ENCODE measurements around the gene TOR4A. TPM values are rescaled to one million over a fixed set of nuclear protein-coding genes. Genes with fewer than 3 reads are reported as not detected.

Gene TOR4A
- total and polyA plus RNA-seq, 2 experiments from 2014 or later, result 2.0 to 19.0 TPM

DNA sequence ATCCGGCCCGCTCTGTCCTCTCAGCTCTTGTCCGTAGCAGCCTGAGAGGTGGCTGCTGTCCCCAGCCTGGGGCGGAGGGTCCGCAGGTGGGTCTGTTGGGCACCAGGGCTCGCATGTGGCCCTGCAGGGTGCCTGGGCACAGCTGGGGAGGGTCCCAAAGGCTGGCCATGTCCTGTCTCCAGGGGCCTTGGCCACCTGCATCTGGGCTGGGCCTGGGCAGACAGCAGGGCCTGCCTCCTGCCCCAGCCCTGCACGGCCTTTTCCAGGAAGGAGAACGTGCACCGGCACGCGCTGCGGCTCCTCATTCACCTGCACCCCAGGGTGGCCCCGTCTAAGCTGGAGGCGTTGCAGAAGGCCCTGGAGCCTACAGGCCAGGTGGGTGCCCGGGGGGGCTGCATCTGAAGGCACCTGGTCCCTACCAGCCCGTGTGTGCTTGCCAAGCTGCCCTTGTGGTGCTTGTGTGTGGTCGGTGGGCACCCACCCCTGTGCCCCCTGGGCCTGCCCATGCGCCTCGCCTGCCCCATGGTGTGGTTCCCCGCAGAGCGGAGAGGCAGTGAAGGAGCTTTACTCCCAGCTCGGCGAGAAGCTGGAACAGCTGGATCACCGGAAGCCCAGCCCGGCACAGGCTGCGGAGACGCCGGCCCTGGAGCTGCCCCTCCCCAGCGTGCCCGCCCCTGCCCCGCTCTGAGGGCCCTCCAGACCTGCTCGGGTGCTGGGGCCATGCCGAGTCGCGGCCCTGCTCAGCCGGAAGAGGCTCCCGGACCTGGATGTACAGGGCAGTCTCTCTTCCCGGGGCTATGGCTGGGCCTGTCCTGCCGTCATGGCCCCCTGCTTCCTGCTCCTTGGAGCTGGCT lies 5.1 kb upstream of the TOR4A start:
- Histone ChIP-seq H3K36me3 (ENCODE audit: insufficient read depth) (peaks cover 10% of the 10 kb centered on the region; the same call in 1 of the 2 replicates), H3K27ac (ENCODE audit: low read depth) (peak overlapping the region; percentile 55; the same call in 1 of the 2 replicates), H3K9me2 (ENCODE audit: insufficient read depth) (no peaks in the 10 kb centered on the region), H3K4me2 (no peak overlapping the region), H2AFZ (no peak overlapping the region), H4K20me1 (replicated peaks; ENCODE audit: insufficient read depth) (0 out of 2 replicates have a peak, but pooled peaks cover 9% of the 10 kb centered on the region), H3K4me3 (no peak overlapping the region), H3K4me1 (ENCODE audit: insufficient read depth) (peaks cover 12% of the 10 kb centered on the region), H3K27me3 (ENCODE audit: insufficient read depth) (no peaks in the 10 kb centered on the region), H3F3A (replicated peaks; ENCODE audit: low read depth) (0 out of 2 replicates have a peak, but pooled peaks cover 2% of the 10 kb centered on the region), H3K79me2 (replicated peaks; ENCODE audit: insufficient read depth) (no peaks in the 10 kb centered on the region)
- Mint-ChIP-seq H3K4me3 (no peak overlapping the region), H3K27ac (peak overlapping the region; percentile 84; the same call in 1 of the 2 replicates), H3K27me3 (ENCODE audit: insufficient read depth, low read depth, poor library complexity) (peaks cover 32% of the 10 kb centered on the region), H3K36me3 (ENCODE audit: low read depth) (peaks cover 29% of the 10 kb centered on the region), H3K4me1 (peaks cover 36% of the 10 kb centered on the region), H3K9me3 (no peaks in the 10 kb centered on the region; the same call in 2 of the 3 replicates)
- DNase-seq (ENCODE audit: low spot score) (no peak), ATAC-seq (no peak)
- TF ChIP-seq, protein P1, sequence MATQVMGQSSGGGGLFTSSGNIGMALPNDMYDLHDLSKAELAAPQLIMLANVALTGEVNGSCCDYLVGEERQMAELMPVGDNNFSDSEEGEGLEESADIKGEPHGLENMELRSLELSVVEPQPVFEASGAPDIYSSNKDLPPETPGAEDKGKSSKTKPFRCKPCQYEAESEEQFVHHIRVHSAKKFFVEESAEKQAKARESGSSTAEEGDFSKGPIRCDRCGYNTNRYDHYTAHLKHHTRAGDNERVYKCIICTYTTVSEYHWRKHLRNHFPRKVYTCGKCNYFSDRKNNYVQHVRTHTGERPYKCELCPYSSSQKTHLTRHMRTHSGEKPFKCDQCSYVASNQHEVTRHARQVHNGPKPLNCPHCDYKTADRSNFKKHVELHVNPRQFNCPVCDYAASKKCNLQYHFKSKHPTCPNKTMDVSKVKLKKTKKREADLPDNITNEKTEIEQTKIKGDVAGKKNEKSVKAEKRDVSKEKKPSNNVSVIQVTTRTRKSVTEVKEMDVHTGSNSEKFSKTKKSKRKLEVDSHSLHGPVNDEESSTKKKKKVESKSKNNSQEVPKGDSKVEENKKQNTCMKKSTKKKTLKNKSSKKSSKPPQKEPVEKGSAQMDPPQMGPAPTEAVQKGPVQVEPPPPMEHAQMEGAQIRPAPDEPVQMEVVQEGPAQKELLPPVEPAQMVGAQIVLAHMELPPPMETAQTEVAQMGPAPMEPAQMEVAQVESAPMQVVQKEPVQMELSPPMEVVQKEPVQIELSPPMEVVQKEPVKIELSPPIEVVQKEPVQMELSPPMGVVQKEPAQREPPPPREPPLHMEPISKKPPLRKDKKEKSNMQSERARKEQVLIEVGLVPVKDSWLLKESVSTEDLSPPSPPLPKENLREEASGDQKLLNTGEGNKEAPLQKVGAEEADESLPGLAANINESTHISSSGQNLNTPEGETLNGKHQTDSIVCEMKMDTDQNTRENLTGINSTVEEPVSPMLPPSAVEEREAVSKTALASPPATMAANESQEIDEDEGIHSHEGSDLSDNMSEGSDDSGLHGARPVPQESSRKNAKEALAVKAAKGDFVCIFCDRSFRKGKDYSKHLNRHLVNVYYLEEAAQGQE (IDR thresholded peaks at IDR 0.05; ENCODE audit: unreplicated experiment), result no peak
- TF ChIP-seq NANOG (IDR thresholded peaks at IDR 0.05; ENCODE audit: borderline replicate concordance), result no peak
- no peak for TF ChIP-seq POLR2AphosphoS5 (IDR thresholded peaks at IDR 0.05; ENCODE audit: low read depth)
- TF ChIP-seq ZNF114 (CRISPR knock-in tag; IDR thresholded peaks at IDR 0.05), result no peak
- TF ChIP-seq, protein P2, sequence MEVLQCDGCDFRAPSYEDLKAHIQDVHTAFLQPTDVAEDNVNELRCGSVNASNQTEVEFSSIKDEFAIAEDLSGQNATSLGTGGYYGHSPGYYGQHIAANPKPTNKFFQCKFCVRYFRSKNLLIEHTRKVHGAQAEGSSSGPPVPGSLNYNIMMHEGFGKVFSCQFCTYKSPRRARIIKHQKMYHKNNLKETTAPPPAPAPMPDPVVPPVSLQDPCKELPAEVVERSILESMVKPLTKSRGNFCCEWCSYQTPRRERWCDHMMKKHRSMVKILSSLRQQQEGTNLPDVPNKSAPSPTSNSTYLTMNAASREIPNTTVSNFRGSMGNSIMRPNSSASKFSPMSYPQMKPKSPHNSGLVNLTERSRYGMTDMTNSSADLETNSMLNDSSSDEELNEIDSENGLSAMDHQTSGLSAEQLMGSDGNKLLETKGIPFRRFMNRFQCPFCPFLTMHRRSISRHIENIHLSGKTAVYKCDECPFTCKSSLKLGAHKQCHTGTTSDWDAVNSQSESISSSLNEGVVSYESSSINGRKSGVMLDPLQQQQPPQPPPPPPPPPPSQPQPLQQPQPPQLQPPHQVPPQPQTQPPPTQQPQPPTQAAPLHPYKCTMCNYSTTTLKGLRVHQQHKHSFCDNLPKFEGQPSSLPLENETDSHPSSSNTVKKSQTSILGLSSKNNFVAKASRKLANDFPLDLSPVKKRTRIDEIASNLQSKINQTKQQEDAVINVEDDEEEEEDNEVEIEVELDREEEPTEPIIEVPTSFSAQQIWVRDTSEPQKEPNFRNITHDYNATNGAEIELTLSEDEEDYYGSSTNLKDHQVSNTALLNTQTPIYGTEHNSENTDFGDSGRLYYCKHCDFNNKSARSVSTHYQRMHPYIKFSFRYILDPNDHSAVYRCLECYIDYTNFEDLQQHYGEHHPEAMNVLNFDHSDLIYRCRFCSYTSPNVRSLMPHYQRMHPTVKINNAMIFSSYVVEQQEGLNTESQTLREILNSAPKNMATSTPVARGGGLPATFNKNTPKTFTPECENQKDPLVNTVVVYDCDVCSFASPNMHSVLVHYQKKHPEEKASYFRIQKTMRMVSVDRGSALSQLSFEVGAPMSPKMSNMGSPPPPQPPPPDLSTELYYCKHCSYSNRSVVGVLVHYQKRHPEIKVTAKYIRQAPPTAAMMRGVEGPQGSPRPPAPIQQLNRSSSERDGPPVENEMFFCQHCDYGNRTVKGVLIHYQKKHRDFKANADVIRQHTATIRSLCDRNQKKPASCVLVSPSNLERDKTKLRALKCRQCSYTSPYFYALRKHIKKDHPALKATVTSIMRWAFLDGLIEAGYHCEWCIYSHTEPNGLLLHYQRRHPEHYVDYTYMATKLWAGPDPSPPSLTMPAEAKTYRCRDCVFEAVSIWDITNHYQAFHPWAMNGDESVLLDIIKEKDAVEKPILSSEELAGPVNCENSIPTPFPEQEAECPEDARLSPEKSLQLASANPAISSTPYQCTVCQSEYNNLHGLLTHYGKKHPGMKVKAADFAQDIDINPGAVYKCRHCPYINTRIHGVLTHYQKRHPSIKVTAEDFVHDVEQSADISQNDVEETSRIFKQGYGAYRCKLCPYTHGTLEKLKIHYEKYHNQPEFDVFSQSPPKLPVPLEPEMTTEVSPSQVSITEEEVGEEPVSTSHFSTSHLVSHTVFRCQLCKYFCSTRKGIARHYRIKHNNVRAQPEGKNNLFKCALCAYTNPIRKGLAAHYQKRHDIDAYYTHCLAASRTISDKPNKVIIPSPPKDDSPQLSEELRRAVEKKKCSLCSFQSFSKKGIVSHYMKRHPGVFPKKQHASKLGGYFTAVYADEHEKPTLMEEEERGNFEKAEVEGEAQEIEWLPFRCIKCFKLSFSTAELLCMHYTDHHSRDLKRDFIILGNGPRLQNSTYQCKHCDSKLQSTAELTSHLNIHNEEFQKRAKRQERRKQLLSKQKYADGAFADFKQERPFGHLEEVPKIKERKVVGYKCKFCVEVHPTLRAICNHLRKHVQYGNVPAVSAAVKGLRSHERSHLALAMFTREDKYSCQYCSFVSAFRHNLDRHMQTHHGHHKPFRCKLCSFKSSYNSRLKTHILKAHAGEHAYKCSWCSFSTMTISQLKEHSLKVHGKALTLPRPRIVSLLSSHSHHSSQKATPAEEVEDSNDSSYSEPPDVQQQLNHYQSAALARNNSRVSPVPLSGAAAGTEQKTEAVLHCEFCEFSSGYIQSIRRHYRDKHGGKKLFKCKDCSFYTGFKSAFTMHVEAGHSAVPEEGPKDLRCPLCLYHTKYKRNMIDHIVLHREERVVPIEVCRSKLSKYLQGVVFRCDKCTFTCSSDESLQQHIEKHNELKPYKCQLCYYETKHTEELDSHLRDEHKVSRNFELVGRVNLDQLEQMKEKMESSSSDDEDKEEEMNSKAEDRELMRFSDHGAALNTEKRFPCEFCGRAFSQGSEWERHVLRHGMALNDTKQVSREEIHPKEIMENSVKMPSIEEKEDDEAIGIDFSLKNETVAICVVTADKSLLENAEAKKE (CRISPR knock-in tag; IDR thresholded peaks at IDR 0.05), result no peak
- TF ChIP-seq, protein P3, sequence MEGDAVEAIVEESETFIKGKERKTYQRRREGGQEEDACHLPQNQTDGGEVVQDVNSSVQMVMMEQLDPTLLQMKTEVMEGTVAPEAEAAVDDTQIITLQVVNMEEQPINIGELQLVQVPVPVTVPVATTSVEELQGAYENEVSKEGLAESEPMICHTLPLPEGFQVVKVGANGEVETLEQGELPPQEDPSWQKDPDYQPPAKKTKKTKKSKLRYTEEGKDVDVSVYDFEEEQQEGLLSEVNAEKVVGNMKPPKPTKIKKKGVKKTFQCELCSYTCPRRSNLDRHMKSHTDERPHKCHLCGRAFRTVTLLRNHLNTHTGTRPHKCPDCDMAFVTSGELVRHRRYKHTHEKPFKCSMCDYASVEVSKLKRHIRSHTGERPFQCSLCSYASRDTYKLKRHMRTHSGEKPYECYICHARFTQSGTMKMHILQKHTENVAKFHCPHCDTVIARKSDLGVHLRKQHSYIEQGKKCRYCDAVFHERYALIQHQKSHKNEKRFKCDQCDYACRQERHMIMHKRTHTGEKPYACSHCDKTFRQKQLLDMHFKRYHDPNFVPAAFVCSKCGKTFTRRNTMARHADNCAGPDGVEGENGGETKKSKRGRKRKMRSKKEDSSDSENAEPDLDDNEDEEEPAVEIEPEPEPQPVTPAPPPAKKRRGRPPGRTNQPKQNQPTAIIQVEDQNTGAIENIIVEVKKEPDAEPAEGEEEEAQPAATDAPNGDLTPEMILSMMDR (conservative IDR thresholded peaks at IDR 0.05; ENCODE audit: low read depth in 2 of 2), result no peak
- TF ChIP-seq, protein P4, sequence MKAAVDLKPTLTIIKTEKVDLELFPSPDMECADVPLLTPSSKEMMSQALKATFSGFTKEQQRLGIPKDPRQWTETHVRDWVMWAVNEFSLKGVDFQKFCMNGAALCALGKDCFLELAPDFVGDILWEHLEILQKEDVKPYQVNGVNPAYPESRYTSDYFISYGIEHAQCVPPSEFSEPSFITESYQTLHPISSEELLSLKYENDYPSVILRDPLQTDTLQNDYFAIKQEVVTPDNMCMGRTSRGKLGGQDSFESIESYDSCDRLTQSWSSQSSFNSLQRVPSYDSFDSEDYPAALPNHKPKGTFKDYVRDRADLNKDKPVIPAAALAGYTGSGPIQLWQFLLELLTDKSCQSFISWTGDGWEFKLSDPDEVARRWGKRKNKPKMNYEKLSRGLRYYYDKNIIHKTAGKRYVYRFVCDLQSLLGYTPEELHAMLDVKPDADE (IDR thresholded peaks at IDR 0.05), result no peak
- TF ChIP-seq STAT1 (IDR thresholded peaks at IDR 0.05; ENCODE audit: unreplicated experiment), result no peak
- TF ChIP-seq ZNF331 (CRISPR knock-in tag; IDR thresholded peaks at IDR 0.05; ENCODE audit: low read depth), result no peak
- no peak for TF ChIP-seq JUNB (IDR thresholded peaks at IDR 0.05; ENCODE audit: unreplicated experiment)
- no peak for TF ChIP-seq CREB1 (CRISPR knock-in tag; IDR thresholded peaks at IDR 0.05; ENCODE audit: low read depth)

Data from GM23338 (cell line).